ENCODE measurements around the gene CABP1.

CABP1 gene

DNA sequence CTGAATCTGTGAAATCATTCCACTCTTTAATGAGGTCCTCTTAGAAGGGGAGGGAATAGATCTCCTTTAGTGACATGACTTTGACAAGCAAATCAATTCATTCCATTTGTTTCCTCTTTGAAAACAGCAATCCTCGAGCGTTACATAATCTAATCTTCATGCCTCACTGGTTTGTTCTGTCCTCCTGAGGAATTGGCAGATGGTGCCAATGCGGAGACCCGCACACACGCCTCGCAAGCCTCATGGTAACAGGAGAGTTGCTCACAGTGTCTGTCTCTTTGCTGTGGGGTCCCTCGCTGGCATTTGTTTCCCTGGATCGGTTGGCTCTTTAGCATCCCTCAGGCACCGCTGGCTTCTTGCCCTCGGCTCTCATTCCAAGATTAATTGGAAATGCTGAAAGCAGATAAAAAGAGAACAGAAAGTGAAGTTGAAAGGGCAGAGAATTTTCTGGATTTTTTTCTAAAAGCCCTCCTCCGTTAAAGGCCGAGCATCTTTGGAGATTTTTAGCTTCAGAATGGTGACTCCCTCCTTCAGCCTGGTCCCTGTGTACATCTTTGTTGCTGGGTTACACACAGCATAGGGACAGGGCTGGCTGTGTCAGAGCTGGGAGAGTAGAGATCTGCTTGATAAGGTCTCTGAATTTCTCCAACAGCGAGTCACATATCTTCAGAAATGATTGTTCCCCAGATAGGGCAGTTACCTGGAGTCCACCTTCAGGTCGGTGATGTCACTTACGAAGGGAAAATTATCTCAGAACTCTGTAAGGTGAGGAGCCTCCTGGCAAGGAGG, 10.1 kb upstream of the CABP1 start:
- Histone ChIP-seq H3K36me3 (ENCODE audit: insufficient read depth, low read length) (no peaks in the 10 kb centered on the region), H3K27ac (no peak overlapping the region), H3K9ac (ENCODE audit: insufficient read length) (no peak overlapping the region), H3K9me3 (ENCODE audit: low read depth, low read length) (no peaks in the 10 kb centered on the region), H3K4me3 (no peak overlapping the region)
- DNase-seq (ENCODE audit: low read depth, low spot score) = no peak
- TF ChIP-seq POLR2AphosphoS5 (IDR thresholded peaks at IDR 0.05; ENCODE audit: borderline replicate concordance, low read depth, low read length) (no peak), FOXP2 (optimal IDR thresholded peaks at IDR 0.05; ENCODE audit: control extremely low read depth, extremely low read length, insufficient read depth) (no peak), EZH2 (IDR thresholded peaks at IDR 0.05) (no peak)

- no peak overlapping the region for H3K4me3 ChIP-seq
- TF ChIP-seq POLR2AphosphoS5 (IDR thresholded peaks at IDR 0.05; ENCODE audit: borderline replicate concordance, low read depth, low read length) = no peak
- no peak for TF ChIP-seq FOXP2 (optimal IDR thresholded peaks at IDR 0.05; ENCODE audit: control extremely low read depth, extremely low read length, insufficient read depth)
- no peak for TF ChIP-seq EZH2 (IDR thresholded peaks at IDR 0.05)
- no peaks in the 10 kb centered on the region for H3K36me3 ChIP-seq (ENCODE audit: insufficient read depth, low read length)
- H3K27ac ChIP-seq = no peak overlapping the region
- DNase-seq (ENCODE audit: low read depth, low spot score) = no peak
- no peak overlapping the region for H3K9ac ChIP-seq (ENCODE audit: insufficient read length)
- no peaks in the 10 kb centered on the region for H3K9me3 ChIP-seq (ENCODE audit: low read depth, low read length)
Measured at GRCh38 chr12:120631097-120631496, 9.3 kb upstream of the CABP1 start.

- Histone ChIP-seq H3K27ac (no peak overlapping the region), H3K36me3 (ENCODE audit: insufficient read depth, low read length) (no peaks in the 10 kb centered on the region), H3K9ac (ENCODE audit: insufficient read length) (no peak overlapping the region), H3K4me3 (peak overlapping the region; percentile 67), H3K9me3 (ENCODE audit: low read depth, low read length) (no peaks in the 10 kb centered on the region)
- no peak for DNase-seq (ENCODE audit: low read depth, low spot score)
- TF ChIP-seq EZH2 (IDR thresholded peaks at IDR 0.05) = no peak
- TF ChIP-seq FOXP2 (optimal IDR thresholded peaks at IDR 0.05; ENCODE audit: control extremely low read depth, extremely low read length, insufficient read depth) = no peak
- TF ChIP-seq POLR2AphosphoS5 (IDR thresholded peaks at IDR 0.05; ENCODE audit: borderline replicate concordance, low read depth, low read length) = no peak
Measured at GRCh38 chr12:120640861-120641833, 721 bp downstream of the CABP1 start.

GRCh38 chr12:120642121-120642520, 1.7 kb downstream of the CABP1 start:
- Histone ChIP-seq H3K9me3 (ENCODE audit: low read depth, low read length) (no peaks in the 10 kb centered on the region), H3K4me3 (no peak overlapping the region), H3K27ac (no peak overlapping the region), H3K9ac (ENCODE audit: insufficient read length) (no peak overlapping the region), H3K36me3 (ENCODE audit: insufficient read depth, low read length) (no peaks in the 10 kb centered on the region)
- TF ChIP-seq POLR2AphosphoS5 (IDR thresholded peaks at IDR 0.05; ENCODE audit: borderline replicate concordance, low read depth, low read length) = no peak
- DNase-seq (ENCODE audit: low read depth, low spot score) = no peak

- no peak overlapping the region for H3K27ac ChIP-seq
Measured at GRCh38 chr12:120642826-120643225, 2.4 kb downstream of the CABP1 start.

DNA sequence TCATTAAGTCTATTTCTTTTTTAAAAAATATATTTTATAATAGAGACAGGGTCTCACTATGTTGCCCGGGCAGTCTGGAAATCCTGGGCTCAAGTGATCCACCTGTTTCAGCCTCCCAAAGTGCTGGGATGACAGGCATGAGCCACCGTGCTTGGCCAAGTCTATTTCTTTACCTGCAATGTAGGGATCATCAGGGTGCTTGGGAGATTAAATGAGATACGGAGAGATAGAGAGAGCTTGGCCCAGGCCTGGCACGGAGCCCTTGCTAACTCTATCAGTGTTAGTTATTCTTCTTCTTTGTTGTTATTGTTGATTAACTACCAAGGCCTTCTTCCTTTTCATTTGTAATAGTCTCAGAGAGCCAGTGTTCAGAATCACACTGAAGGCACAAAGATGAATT, 3.1 kb downstream of the CABP1 start:
- no peak for TF ChIP-seq EZH2 (IDR thresholded peaks at IDR 0.05)
- TF ChIP-seq POLR2AphosphoS5 (IDR thresholded peaks at IDR 0.05; ENCODE audit: borderline replicate concordance, low read depth, low read length) = no peak
- Histone ChIP-seq H3K9ac (ENCODE audit: insufficient read length) (no peak overlapping the region), H3K9me3 (ENCODE audit: low read depth, low read length) (no peaks in the 10 kb centered on the region), H3K27ac (no peak overlapping the region), H3K4me3 (no peak overlapping the region), H3K36me3 (ENCODE audit: insufficient read depth, low read length) (no peaks in the 10 kb centered on the region)
- no peak for DNase-seq (ENCODE audit: low read depth, low spot score)

More at GRCh38 chr12:120642826-120643225, 2.4 kb downstream of the CABP1 start:
- no peaks in the 10 kb centered on the region for H3K9me3 ChIP-seq (ENCODE audit: low read depth, low read length)
- H3K9ac ChIP-seq (ENCODE audit: insufficient read length) = no peak overlapping the region
- no peak for DNase-seq (ENCODE audit: low read depth, low spot score)
- H3K36me3 ChIP-seq (ENCODE audit: insufficient read depth, low read length) = no peaks in the 10 kb centered on the region
- no peak overlapping the region for H3K4me3 ChIP-seq
- no peak for TF ChIP-seq FOXP2 (optimal IDR thresholded peaks at IDR 0.05; ENCODE audit: control extremely low read depth, extremely low read length, insufficient read depth)
- TF ChIP-seq EZH2 (IDR thresholded peaks at IDR 0.05) = no peak
- TF ChIP-seq POLR2AphosphoS5 (IDR thresholded peaks at IDR 0.05; ENCODE audit: borderline replicate concordance, low read depth, low read length) = no peak

DNA sequence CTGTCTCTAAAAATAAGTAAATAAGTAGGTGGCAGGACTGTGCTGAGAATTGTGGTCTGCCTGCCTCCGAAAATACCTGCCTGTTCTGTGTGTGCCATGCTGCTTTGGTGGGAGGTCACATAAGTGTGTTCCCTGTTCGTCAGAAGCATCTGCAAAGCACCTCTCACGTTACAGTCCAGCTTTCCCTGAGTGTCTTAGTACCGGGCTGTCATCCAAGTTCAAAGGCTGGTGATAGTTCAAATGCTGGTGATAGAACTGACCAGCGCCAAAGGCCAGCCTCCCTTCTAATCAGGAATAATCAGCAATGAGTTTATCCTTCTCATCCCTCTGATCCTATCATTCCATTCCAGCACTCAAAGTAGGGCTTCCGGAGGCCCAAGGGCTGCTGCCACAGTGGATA, 5.6 kb downstream of the CABP1 start:
- TF ChIP-seq FOXP2 (optimal IDR thresholded peaks at IDR 0.05; ENCODE audit: control extremely low read depth, extremely low read length, insufficient read depth) = no peak
- no peak for TF ChIP-seq POLR2AphosphoS5 (IDR thresholded peaks at IDR 0.05; ENCODE audit: borderline replicate concordance, low read depth, low read length)
- no peak for TF ChIP-seq EZH2 (IDR thresholded peaks at IDR 0.05)
- no peak for DNase-seq (ENCODE audit: low read depth, low spot score)
- H3K27ac ChIP-seq = no peak overlapping the region

GRCh38 chr12:120647375-120647755, 6.9 kb downstream of the CABP1 start:
- Histone ChIP-seq H3K9me3 (ENCODE audit: low read depth, low read length) (no peaks in the 10 kb centered on the region), H3K4me3 (no peak overlapping the region), H3K27ac (no peak overlapping the region), H3K36me3 (ENCODE audit: insufficient read depth, low read length) (no peaks in the 10 kb centered on the region), H3K9ac (ENCODE audit: insufficient read length) (no peak overlapping the region)
- TF ChIP-seq EZH2 (IDR thresholded peaks at IDR 0.05) = no peak
- TF ChIP-seq POLR2AphosphoS5 (IDR thresholded peaks at IDR 0.05; ENCODE audit: borderline replicate concordance, low read depth, low read length) = no peak
- no peak for TF ChIP-seq FOXP2 (optimal IDR thresholded peaks at IDR 0.05; ENCODE audit: control extremely low read depth, extremely low read length, insufficient read depth)
- no peak for DNase-seq (ENCODE audit: low read depth, low spot score)

More for the DNA sequence above, 5.6 kb downstream of the CABP1 start:
- Histone ChIP-seq H3K36me3 (ENCODE audit: insufficient read depth, low read length) (no peaks in the 10 kb centered on the region), H3K4me3 (no peak overlapping the region), H3K9me3 (ENCODE audit: low read depth, low read length) (no peaks in the 10 kb centered on the region), H3K9ac (ENCODE audit: insufficient read length) (no peak overlapping the region)

Data from SK-N-MC (cell line).